ENCODE measurements around the gene DEFB124.
"Not testable (repeated sequence)": the region's sequence is repeated elsewhere in the genome, so short reads cannot be mapped to it uniquely, and the experiment has no call there.

Gene DEFB124, protein sequence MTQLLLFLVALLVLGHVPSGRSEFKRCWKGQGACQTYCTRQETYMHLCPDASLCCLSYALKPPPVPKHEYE

DNA sequence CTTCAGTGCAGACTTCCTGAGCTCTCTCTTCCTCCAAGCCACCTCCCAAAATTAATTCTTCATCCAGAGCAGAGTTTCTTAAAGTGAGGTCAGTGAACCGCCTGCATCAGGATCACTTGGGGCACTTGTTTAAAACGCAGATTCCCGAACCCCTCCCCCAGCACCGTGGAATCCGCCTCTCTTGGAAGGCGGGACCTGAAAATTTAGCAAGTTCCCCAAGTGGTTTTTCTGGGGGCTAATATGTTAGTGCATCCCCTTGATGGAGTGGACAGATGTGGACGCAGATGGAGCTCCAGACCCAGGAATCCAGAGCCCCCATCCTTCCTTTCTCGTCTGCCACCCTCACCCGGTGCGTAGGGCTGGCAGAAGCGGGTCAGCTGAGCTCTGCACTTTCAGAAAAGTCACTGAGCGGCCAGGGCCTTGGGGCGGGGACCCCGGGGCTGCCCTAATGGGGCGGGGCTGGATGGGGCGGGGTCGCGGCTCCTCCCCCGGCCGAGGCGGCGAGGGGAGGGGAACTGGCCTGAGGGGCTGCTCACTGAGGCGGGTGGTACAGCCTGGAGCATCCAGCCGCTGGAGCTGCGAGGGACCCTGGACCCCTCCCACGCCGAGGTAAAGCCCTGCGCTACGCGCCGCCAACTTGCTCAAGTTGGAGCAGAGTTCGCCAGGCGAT lies at the start of gene DEFB124, which contains the start of gene REM1:
DEFB124 (minus strand) TSS at position 370 of the 670 bp plus-strand sequence. CDS start 2,114 bp downstream, outside the sequence.
REM1 (plus strand) TSS at position 531 of the 670 bp plus-strand sequence. CDS start 1,158 bp downstream, outside the sequence.
- H3K4me3 ChIP-seq (ENCODE audit: low read length): no peak within 1 kb of the TSS
- no peak for DNase-seq (ENCODE audit: low read depth)
- TF ChIP-seq, protein P1, sequence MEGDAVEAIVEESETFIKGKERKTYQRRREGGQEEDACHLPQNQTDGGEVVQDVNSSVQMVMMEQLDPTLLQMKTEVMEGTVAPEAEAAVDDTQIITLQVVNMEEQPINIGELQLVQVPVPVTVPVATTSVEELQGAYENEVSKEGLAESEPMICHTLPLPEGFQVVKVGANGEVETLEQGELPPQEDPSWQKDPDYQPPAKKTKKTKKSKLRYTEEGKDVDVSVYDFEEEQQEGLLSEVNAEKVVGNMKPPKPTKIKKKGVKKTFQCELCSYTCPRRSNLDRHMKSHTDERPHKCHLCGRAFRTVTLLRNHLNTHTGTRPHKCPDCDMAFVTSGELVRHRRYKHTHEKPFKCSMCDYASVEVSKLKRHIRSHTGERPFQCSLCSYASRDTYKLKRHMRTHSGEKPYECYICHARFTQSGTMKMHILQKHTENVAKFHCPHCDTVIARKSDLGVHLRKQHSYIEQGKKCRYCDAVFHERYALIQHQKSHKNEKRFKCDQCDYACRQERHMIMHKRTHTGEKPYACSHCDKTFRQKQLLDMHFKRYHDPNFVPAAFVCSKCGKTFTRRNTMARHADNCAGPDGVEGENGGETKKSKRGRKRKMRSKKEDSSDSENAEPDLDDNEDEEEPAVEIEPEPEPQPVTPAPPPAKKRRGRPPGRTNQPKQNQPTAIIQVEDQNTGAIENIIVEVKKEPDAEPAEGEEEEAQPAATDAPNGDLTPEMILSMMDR (IDR thresholded peaks at IDR 0.05; ENCODE audit: insufficient read depth, low read depth, low read length, missing control alignments): no peak

DNA sequence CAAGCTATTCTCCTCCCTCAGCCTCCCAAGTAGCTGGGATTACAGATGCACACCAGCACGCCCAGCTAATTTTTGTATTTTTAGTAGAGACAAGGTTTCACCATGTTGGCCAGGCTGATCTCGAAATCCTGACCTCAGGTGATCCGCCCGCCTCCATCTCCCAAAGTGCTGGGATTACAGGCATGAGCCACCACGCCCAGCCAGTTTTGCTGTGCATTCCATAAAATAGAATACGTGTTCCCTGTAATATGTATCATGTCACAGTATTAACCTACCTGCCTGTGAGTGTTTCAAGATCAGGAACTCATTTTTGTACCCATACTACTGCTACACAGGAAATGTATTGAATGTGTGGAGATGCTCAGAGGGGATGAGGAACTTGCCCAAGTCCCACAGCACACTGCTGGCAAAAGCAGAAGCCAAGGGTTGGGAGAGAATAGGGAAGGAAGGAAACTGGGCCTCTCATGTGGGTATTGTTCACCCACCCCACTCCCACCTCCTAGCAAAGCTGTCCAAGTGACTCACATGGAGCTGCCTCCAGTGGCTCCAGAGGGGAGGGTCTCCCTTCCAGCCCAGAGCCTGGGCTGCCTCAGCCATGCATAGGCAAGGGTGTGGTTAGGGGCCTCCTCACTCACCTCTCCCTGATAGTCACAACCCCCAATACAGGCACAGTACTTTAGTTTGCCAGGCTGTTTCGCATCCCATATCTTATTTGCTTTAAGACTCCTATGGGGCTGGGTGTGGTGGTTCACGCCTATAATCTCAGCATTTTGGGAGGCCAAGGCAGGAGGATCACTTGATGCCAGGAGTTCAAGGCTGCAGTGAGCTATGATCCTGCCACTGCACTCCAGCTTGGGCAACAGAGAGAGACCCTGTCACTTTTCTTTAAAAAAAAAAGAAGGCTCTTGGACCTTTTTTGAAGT lies 48.7 kb upstream of the DEFB124 start:
- DNase-seq (ENCODE audit: low read depth): no peak
- no peak overlapping the region for H3K4me3 ChIP-seq (ENCODE audit: low read length)
- TF ChIP-seq, protein P1 (IDR thresholded peaks at IDR 0.05; ENCODE audit: insufficient read depth, low read depth, low read length, missing control alignments): no peak

DNA sequence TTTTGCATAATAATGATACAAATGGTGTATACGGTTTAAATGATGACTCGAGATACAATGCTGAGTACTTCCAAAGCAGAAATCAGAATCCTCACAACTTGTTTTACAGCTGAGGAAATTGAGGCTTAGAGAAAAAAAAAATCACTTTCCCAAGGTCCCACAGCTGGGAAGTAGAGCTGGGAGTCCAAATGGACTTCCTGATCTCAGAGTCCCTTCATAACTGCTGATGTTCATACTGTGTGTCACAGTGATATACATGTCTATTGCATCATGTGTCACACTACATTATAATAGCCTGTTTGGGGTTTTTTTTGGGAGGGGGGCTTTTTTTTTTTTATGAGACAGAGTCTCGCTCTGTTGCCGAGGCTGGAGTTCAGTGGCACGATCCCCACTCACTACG lies 47.8 kb upstream of the DEFB124 start:
- no peak for DNase-seq (ENCODE audit: low read depth)
- no peak overlapping the region for H3K4me3 ChIP-seq (ENCODE audit: low read length)
- TF ChIP-seq, protein P1 (IDR thresholded peaks at IDR 0.05; ENCODE audit: insufficient read depth, low read depth, low read length, missing control alignments): no peak

DNA sequence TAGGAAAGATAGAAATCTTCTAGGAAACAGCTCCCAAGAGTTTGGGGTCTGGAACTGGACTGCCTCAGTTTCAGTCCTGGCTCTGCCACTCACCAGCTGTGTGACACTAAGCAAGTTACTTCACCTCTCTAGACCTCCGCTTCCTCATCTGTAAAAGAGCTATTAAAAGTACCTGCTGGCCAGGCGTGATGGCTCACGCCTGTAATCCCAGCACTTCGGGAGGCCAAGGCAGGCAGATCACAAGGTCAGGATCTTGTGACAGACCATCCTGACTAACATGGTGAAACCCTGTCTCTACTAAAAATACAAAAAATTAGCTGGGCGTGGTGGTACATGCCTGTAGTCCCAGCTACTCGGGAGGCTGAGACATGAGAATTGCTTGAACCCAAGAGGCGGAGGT lies 46.3 kb upstream of the DEFB124 start:
- not testable (repeated sequence) for H3K4me3 ChIP-seq (ENCODE audit: low read length); DNase-seq (ENCODE audit: low read depth)

DNA sequence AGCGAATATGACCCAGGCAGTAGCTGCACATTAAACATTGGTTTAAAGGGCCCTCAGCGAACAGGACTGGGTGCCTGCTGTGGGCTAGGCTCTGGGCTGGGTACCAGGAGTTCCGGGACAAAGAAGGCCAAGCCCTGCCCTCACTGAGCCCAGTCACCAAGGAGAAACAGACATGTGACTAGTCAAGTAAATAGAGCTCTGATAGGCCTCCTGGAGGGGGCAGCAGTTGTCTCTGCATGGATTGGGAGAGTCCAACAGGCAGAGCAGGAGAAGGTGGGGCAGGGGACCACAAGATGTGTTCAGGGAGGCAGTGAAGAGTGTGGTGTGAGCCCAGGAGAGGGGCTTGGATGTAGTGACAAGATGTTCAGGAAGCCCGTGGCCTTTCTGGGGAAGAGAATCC lies 42.4 kb upstream of the DEFB124 start:
- H3K4me3 ChIP-seq (ENCODE audit: low read length): no peak overlapping the region
- TF ChIP-seq, protein P1 (IDR thresholded peaks at IDR 0.05; ENCODE audit: insufficient read depth, low read depth, low read length, missing control alignments): peak; percentile 31
- peak; percentile 68 for DNase-seq (ENCODE audit: low read depth)

DNA sequence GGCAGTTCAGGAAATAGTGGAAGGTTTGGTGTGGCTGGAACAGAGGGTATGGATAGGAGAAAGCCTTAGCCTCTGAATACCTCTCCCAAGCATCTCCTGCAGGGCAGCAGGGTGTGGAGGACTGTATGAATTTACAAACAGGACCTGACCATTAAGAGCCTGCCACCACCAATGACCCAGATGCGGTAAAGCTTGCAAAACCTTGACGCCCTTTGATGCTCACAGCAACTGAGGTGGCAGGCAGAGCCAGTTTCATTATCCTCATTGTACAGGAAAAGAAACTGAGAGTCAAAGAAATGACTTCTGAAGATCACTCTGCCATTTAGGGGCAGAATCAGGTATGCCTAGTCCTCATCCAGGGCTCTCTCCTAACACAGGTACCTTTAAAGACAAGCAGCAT lies 41.7 kb upstream of the DEFB124 start:
- TF ChIP-seq, protein P1 (IDR thresholded peaks at IDR 0.05; ENCODE audit: insufficient read depth, low read depth, low read length, missing control alignments): no peak
- no peak for DNase-seq (ENCODE audit: low read depth)
- no peak overlapping the region for H3K4me3 ChIP-seq (ENCODE audit: low read length)

DNA sequence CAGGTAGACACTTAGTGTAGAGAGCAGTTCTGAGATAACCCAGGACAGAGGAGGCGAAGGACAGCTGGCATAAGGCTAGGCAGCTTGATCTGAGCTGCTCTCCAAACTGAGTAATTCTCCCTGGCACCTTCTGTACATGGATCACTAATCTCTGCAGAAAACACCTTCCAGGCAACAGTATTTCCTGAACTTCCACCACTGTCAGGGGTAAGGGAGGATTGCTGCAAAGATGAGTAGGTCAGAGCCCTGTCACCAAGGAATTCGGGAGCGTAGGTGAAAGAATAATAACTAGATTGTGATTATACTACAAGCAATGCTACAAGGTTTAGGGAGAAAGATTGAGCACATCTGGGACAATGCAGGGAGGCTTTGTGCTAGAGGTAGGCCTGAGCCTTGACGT lies 41.2 kb upstream of the DEFB124 start:
- DNase-seq (ENCODE audit: low read depth): no peak
- TF ChIP-seq, protein P1 (IDR thresholded peaks at IDR 0.05; ENCODE audit: insufficient read depth, low read depth, low read length, missing control alignments): no peak
- no peak overlapping the region for H3K4me3 ChIP-seq (ENCODE audit: low read length)
